GM18858 (cell line): ENCODE data around the gene ASTN1.

Experiments
- ATAC-seq: cut with Tn5 transposase; IDR thresholded peaks from one replicate; pipeline ENCODE4 v1.9.1; 2021; ENCODE audit not compliant: unreplicated experiment

Gene ASTN1

GRCh38 chr1:176843352-176844297 lies 320.9 kb downstream of the ASTN1 start:
- no peak for ATAC-seq

DNA sequence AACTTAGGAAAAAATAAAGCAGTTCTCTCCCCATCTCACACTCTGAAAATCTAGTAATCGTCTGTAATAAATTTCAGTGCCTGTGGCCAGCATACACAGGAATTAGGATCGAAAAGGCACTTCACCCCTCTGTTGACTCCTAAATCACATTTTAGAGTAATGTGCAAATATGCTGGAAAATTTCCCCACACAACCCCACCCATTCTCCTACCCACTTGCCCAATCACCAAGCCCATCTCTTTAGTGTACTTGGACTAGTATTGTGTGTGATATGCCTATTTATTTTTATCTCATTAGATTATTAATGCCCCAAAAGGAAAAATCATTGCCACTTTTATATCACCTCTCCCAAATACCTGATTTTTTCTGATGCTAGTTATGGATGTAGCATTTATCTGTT lies 323.3 kb downstream of the ASTN1 start:
- no peak for ATAC-seq

GRCh38 chr1:176839216-176839615 lies 325.3 kb downstream of the ASTN1 start:
- no peak for ATAC-seq

DNA sequence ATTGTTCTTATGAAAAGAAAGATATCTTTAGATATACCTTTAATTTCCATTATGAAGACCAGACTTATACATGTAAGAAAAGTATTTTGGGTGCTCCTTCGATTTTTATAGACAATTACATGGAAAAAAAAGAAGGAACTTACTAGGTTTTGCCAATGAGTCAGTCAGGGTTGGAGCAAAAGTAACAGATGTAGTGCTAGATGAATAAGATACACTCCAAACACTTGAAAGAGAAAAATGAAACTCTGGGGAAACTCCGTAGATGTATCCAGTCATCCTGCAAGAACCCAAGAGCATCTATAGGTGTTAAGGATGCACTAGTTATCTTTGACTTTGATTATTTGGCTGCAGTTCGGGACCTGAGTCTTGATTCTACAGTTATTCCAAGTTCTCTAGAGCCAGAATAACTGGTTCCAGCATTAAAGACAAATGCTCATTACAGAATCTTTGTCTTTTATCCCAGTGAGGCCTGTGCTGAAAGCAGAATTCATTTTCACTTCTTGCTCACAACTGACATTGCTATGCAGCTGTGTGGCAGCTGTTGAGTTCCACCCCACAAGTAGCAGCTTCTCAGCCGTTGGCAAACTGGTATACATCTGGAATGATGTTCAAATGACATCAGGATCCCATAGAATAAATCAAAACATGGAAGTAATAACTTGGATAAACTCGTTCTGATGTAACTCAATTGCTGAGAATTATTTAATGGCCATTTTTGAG lies 326.1 kb downstream of the ASTN1 start:
- ATAC-seq = no peak

DNA sequence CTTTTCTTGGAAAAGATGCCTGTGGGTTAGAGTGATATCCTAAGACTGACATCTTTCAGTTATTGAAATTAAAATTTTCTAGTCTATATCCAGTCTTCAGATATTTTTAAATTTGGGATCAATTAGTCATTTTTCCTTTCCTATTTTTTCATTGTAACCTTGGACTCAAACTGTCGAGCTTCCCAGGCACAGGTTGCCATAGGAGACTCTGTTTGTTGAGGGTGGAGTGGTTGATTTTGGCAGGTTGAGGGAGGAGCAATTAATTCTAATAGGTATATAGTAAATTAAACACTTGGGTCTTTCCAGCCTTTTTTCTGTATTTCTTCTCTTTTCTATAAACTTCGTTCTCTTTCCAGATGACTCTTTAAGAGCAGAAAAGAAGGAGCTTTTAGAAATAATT lies 326.8 kb downstream of the ASTN1 start:
- ATAC-seq = no peak

DNA sequence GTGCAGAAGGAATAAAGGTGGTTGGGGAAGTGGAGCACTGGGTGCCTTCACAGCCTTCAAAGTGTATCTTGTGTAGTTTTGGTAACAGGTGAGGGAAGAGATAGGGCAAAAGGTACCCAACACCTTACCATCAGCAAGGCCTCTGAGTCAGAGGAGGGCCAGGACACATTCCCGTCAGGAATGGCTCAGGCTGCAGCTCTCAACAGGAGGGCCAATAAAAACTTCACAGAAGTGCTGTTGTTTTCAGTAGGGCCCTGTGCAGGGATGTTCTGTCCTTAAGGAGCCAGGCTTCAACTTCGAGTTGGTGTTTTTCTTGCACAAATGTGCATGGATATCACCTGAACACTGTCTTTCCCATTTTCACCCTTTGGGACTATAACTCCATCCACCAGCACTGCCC lies 333.4 kb downstream of the ASTN1 start:
- no peak for ATAC-seq

GRCh38 chr1:176829261-176829660 lies 335.3 kb downstream of the ASTN1 start:
- ATAC-seq = no peak

DNA sequence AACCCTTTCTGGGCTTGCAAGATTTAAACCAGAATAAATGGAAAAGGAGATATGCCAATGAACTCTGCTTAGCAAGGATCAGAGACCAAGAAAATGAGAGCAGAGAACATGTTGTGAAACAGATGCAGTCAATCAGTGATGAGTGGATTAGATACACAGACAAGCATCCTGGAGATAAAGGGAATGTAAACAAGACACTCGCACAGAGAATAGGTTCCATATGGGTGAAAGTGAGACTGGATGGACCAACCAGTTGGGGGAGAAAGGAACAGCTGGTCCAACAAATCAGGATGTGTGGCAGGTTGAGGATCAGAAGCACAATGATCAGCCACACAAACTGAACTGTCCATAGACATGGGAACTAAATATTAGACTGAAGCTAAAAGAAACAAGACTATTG lies 338.2 kb downstream of the ASTN1 start:
- no peak for ATAC-seq

DNA sequence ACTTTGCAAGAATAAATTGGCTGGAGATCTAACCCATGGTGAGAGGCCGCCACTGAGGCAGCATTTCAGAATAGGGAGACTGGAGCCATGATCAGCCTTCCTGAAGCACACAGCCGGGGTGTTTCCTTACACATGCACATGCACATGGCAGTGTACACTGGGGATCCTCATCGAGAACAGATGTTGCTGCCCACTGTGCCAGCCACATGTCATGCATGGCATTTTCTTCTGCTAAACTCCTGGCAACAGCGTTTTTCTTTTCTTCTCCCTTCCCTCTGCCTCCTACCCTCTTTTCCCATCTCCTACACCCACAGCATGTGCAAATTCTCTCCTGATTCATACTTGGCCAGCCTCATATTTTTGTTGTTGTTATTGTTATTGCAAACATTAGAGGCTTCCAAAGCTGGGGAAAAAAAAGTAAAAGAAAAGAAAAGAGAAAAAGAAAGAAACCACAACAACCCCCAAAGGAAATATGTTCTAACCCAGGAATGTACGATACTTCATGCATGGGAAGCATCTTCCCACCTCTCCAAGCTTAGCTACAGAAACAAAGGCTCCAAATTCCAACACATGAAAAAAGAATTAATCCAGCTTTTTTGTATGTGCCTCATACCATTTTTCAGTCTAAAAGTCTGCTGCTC lies 344.0 kb downstream of the ASTN1 start:
- ATAC-seq = no peak

GRCh38 chr1:176816232-176816631 lies 348.3 kb downstream of the ASTN1 start:
- ATAC-seq = no peak

DNA sequence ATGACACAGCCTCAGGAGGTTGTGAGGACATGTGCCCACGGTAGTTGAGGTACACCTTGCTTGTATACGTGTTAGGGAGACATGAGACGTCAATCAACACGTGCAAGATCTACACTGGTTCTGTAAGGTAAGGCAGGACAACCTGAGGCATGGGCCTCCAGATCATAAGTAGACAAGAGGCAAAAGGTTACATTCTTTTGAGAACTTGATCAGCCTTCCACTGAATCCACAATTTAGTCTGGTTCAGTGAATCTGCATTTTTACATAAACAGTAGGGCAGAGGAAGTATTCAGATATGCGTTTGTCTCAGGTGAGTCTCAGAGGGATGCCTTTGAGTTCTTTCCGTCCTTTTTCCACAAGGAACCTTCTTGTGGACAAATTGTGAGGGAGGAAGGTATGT lies 348.9 kb downstream of the ASTN1 start:
- no peak for ATAC-seq

DNA sequence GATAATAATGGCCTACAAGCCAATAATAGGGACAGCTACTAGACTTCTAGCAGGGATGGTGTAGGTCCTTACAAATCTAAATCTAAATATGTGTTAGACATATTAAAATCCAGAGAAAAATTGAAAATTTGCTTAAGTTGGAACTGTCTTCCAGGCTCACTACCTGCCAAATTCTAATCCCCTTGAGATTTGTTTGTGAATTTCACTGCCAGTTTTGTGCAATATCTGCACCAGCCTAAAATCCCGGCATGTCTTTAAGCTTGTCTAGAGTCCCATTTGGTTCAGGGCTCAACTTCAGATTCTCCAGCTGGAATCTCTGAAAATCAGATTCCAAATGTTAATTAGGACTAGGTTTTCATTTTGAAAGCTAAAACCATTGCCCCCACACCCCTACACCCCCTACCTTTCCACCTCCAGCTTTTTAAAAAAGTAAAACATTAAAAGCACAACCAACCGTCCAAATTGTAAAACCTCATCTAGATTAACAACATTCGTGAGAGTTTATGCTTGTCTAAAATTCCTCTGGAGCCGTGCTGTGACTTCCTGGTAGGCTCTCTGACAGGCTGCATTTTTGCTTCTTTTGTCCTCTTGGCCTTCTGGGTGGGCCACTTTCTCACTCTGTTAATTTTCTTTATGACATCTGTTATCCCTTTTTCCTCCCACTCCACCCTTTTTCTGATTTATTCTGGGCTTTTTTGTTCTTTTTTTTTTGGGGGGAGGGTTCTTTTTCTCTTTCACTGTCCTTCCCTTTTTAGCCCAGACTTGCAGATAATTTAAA lies 352.8 kb downstream of the ASTN1 start:
- ATAC-seq = no peak

DNA sequence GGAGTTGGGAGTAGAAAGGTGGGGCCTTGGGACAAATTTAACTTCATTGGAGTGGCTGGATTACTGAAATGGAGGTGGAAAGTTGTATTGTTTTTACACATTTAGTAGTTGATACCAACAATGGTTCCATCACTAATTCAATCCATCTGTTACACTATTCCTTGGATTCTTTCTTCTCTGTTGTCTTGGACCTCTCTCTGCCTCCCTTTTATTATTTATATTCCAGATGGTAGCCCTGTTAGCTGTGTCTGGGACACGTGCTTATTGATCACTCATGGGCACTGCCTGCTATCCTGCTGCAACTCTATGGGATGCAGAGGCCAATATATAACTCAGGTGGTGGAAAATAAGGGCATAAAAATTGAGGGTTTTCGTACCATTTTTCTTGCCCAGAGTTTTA lies 355.2 kb downstream of the ASTN1 start:
- ATAC-seq = no peak
